ENCODE results near the gene LSS. TPM values are rescaled to one million over a fixed set of nuclear protein-coding genes. Genes with fewer than 3 reads are reported as not detected.

The LSS gene
- total and polyA plus RNA-seq, 2 donors (not counting 3 experiments of a cell fraction or from before 2014, with no cell fraction given) = 120 to 141 TPM

DNA sequence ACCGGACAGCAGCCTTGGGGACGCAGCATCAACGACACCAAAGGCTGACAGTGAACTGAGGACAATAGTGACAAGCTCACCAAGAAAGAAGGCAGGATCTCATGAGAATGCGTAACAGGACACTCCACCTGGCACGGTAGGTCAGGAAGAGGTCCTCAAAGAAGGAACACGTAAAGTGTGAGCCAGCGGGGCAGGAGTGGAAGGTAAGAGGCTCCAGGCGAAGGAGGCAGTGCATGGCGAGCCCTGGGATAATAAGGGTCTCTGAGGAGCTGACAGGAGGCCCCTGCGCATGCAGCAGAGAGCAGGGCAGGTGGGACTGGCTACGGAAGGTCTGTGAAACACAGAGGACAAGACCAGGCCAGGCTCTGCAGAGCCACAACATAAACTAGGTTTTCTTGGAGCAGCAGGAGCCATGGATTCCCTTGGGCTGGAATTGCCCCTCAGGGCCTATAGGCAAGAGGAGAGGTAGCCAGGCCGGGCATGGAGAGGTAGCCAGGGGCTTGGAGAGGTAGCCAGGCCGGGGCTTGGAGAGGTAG, 8.2 kb downstream of the LSS start:
- Histone ChIP-seq H3K27me3 (ENCODE audit: control insufficient read depth in 2 of 2, insufficient read depth in 2 of 2, low read length in 2 of 2) (no peaks in the 10 kb centered on the region), H3K9me3 (replicated peaks; ENCODE audit: control insufficient read depth, insufficient read depth, low read length) (no peaks in the 10 kb centered on the region), H4K20me1 (replicated peaks; ENCODE audit: control insufficient read depth, extremely low read depth, insufficient read depth, low read length) (no peaks in the 10 kb centered on the region), H3K9ac (replicated peaks; ENCODE audit: extremely low read depth, insufficient read depth, low read length) (no peak overlapping the region), H3K9me1 (replicated peaks; ENCODE audit: control insufficient read depth, extremely low read depth, insufficient read depth, low read length) (no peaks in the 10 kb centered on the region), H3K27ac (ENCODE audit: insufficient read depth, low read depth, low read length) (no peak overlapping the region), H3K4me1 (ENCODE audit: control insufficient read depth, extremely low read depth, insufficient read depth, low read length) (no peaks in the 10 kb centered on the region), H2AFZ (ENCODE audit: low read depth, low read length) (no peak overlapping the region), H3K4me3 (replicated peaks in 1 of 3; ENCODE audit: insufficient read depth in 1 of 3, low read depth in 1 of 3, low read length in 3 of 3) (no peak overlapping the region), H3K36me3 (ENCODE audit: control insufficient read depth in 2 of 2, extremely low read depth in 1 of 2, insufficient read depth in 2 of 2, low read length in 2 of 2) (peaks cover 10 to 13% of the 10 kb centered on the region in 2 experiments), H3K79me2 (ENCODE audit: control insufficient read depth, insufficient read depth, low read length) (peaks cover 26% of the 10 kb centered on the region), H3K4me2 (ENCODE audit: insufficient read depth, low read length) (no peak overlapping the region)
- BruUV-seq (replicated peaks) = no TSS peak
- dilution Hi-C loops (cut with MboI; ENCODE audit: extremely low pct_ligation_motif_present, low sequenced_read_pairs) = no loop called here
- DNase-seq (ENCODE audit: low read depth, low spot score) (no peak), FAIRE-seq (no peak)
- TF ChIP-seq MAX (IDR thresholded peaks at IDR 0.05; ENCODE audit: insufficient read depth, insufficient read length) = no peak
- TF ChIP-seq EZH2 (IDR thresholded peaks at IDR 0.05; ENCODE audit: borderline replicate concordance, low read depth, low read length, severe bottlenecking) = no peak
- TF ChIP-seq JUN (IDR thresholded peaks at IDR 0.05; ENCODE audit: borderline replicate concordance, insufficient read depth, insufficient read length, low read depth) = no peak
- POLR2A ChIA-PET = no interaction called here
- CTCF ChIA-PET = no interaction called here
- intact Hi-C loops (cut with micrococcal nuclease) = no loop called here

DNA sequence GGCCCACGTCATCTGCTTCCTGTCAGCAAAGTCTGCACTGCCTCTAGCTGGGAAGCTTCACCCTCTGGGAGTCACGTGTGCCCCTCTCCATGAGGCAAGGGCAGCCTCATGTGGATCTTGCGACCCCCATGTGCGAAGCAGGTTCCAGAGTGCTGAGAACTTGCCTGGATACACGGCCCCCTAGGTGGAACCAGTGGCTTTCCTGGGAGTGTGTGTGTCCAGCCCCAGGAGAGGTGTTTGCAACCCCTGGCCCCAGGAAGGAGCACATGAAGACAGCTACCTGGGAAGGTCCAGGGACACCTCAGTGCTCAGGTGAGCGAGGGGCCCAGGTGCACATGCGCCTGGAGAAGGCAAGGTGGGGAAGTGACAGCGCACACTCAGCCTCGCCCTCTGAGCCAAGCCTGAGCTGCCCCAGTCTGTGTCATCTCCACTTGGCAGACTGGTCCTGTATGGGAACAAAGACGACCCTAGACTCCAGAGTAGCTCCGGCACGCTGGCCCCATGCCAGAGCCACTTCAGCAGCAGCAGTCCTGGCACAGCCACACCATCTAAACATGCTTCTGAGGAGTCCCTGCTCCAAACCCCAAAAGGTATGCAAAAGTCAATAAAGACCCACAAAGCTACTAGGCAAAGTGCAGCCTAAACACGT, 8.9 kb downstream of the LSS start:
- dilution Hi-C loops (cut with MboI; ENCODE audit: extremely low pct_ligation_motif_present, low sequenced_read_pairs) = no loop called here
- Histone ChIP-seq H3K4me2 (ENCODE audit: insufficient read depth, low read length) (no peak overlapping the region), H3K36me3 (ENCODE audit: control insufficient read depth in 2 of 2, extremely low read depth in 1 of 2, insufficient read depth in 2 of 2, low read length in 2 of 2) (peaks cover 10 to 13% of the 10 kb centered on the region in 2 experiments), H4K20me1 (replicated peaks; ENCODE audit: control insufficient read depth, extremely low read depth, insufficient read depth, low read length) (no peaks in the 10 kb centered on the region), H2AFZ (ENCODE audit: low read depth, low read length) (no peak overlapping the region), H3K9ac (replicated peaks; ENCODE audit: extremely low read depth, insufficient read depth, low read length) (no peak overlapping the region), H3K27ac (ENCODE audit: insufficient read depth, low read depth, low read length) (no peak overlapping the region), H3K4me1 (ENCODE audit: control insufficient read depth, extremely low read depth, insufficient read depth, low read length) (no peaks in the 10 kb centered on the region), H3K9me1 (replicated peaks; ENCODE audit: control insufficient read depth, extremely low read depth, insufficient read depth, low read length) (no peaks in the 10 kb centered on the region), H3K4me3 (replicated peaks in 1 of 3; ENCODE audit: insufficient read depth in 1 of 3, low read depth in 1 of 3, low read length in 3 of 3) (no peak overlapping the region), H3K9me3 (replicated peaks; ENCODE audit: control insufficient read depth, insufficient read depth, low read length) (no peaks in the 10 kb centered on the region), H3K79me2 (ENCODE audit: control insufficient read depth, insufficient read depth, low read length) (peaks cover 22% of the 10 kb centered on the region), H3K27me3 (ENCODE audit: control insufficient read depth in 2 of 2, insufficient read depth in 2 of 2, low read length in 2 of 2) (no peaks in the 10 kb centered on the region)
- CTCF ChIA-PET = no interaction called here
- TF ChIP-seq MAX (IDR thresholded peaks at IDR 0.05; ENCODE audit: insufficient read depth, insufficient read length) (no peak), MYC (IDR thresholded peaks at IDR 0.05; ENCODE audit: low read depth, low read length) (no peak), FOS (IDR thresholded peaks at IDR 0.05; ENCODE audit: borderline replicate concordance, insufficient read depth, low read length) (no peak), POLR2A (IDR thresholded peaks at IDR 0.05; ENCODE audit: low read depth, low read length) (no peak), JUN (IDR thresholded peaks at IDR 0.05; ENCODE audit: borderline replicate concordance, insufficient read depth, insufficient read length, low read depth) (no peak), EZH2 (IDR thresholded peaks at IDR 0.05; ENCODE audit: borderline replicate concordance, low read depth, low read length, severe bottlenecking) (no peak), GATA2 (IDR thresholded peaks at IDR 0.05; ENCODE audit: insufficient read depth, insufficient read length, low read depth, low read length) (no peak), POLR2AphosphoS5 (IDR thresholded peaks at IDR 0.05; ENCODE audit: insufficient read depth, low read depth, low read length) (no peak)
- TF ChIP-seq, protein P1, sequence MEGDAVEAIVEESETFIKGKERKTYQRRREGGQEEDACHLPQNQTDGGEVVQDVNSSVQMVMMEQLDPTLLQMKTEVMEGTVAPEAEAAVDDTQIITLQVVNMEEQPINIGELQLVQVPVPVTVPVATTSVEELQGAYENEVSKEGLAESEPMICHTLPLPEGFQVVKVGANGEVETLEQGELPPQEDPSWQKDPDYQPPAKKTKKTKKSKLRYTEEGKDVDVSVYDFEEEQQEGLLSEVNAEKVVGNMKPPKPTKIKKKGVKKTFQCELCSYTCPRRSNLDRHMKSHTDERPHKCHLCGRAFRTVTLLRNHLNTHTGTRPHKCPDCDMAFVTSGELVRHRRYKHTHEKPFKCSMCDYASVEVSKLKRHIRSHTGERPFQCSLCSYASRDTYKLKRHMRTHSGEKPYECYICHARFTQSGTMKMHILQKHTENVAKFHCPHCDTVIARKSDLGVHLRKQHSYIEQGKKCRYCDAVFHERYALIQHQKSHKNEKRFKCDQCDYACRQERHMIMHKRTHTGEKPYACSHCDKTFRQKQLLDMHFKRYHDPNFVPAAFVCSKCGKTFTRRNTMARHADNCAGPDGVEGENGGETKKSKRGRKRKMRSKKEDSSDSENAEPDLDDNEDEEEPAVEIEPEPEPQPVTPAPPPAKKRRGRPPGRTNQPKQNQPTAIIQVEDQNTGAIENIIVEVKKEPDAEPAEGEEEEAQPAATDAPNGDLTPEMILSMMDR (IDR thresholded peaks at IDR 0.05; ENCODE audit: extremely low read depth in 1 of 2, insufficient read depth in 1 of 2, low read depth in 1 of 2, low read length in 2 of 2) = no peak
- intact Hi-C loops (cut with micrococcal nuclease) = no loop called here
- POLR2A ChIA-PET = no interaction called here
- BruUV-seq (replicated peaks) = no TSS peak
- no peak for DNase-seq (ENCODE audit: low read depth, low spot score)
- FAIRE-seq = no peak

Data from endothelial cell of umbilical vein (primary cell).